HEK293T (cell line): ENCODE measurements around the gene PTPRM.

Experiments
- CTCF ChIA-PET: fragments of 350-600 bp; formaldehyde crosslinking; extraction: SDS; loops from one replicate; lab custom pipeline; 2021; ENCODE audit warnings: antibody characterized with exemption, inconsistent platforms; lab: Yijun Ruan, JAX
- POLR2A ChIA-PET: fragments of 350-600 bp; formaldehyde crosslinking; extraction: SDS; loops from one replicate; lab custom pipeline; 2020; ENCODE audit warnings: antibody characterized with exemption, inconsistent platforms; lab: Yijun Ruan, JAX
- DNase-seq: peaks from one replicate; pipeline ENCODE4 v3.0.0; 2012; ENCODE audit warnings: mixed read lengths; ENCODE audit errors: extremely low spot score
- ARNT ChIP-seq: fragments of 450-650 bp; IDR thresholded peaks from 2 replicates; pipeline ENCODE4 v1.6.1; 2017; ENCODE audit warnings: mild to moderate bottlenecking
- BHLHE40 ChIP-seq: fragments of 450-650 bp; IDR thresholded peaks from 2 replicates; pipeline ENCODE4 v1.6.1; 2016; ENCODE audit warnings: mild to moderate bottlenecking, moderate library complexity, borderline replicate concordance
- CTBP1 ChIP-seq: fragments of 450-650 bp; IDR thresholded peaks from 2 replicates; pipeline ENCODE4 v1.6.1; 2016; ENCODE audit warnings: borderline replicate concordance
- ELF4 ChIP-seq: fragments of 450-650 bp; IDR thresholded peaks from 2 replicates; pipeline ENCODE4 v1.6.1; 2017; ENCODE audit warnings: antibody characterized with exemption
- FOXA1 ChIP-seq: fragments of 450-650 bp; IDR thresholded peaks from 2 replicates; pipeline ENCODE4 v1.6.1; 2016; ENCODE audit warnings: mild to moderate bottlenecking
- FOXK2 ChIP-seq: fragments of 450-650 bp; IDR thresholded peaks from 2 replicates; pipeline ENCODE4 v1.6.1; 2016; ENCODE audit warnings: mild to moderate bottlenecking
- FOXM1 ChIP-seq: fragments of 450-650 bp; IDR thresholded peaks from 2 replicates; pipeline ENCODE4 v1.6.1; 2017; ENCODE audit warnings: mild to moderate bottlenecking, borderline replicate concordance
- HDGF ChIP-seq: fragments of 450-650 bp; IDR thresholded peaks from 2 replicates; pipeline ENCODE4 v1.6.1; 2017; ENCODE audit warnings: antibody characterized with exemption, borderline replicate concordance
- L3MBTL2 ChIP-seq: fragments of 450-650 bp; conservative IDR thresholded peaks from 2 replicates; pipeline ENCODE4 v1.6.1; 2016; ENCODE audit warnings: mild to moderate bottlenecking
- LEF1 ChIP-seq: fragments of 450-650 bp; IDR thresholded peaks from 2 replicates; pipeline ENCODE4 v1.6.1; 2017; ENCODE audit warnings: mild to moderate bottlenecking, borderline replicate concordance
- NFRKB ChIP-seq: fragments of 450-650 bp; IDR thresholded peaks from 2 replicates; pipeline ENCODE4 v1.6.1; 2016; ENCODE audit warnings: mild to moderate bottlenecking, moderate library complexity
- PKNOX1 ChIP-seq: fragments of 450-650 bp; IDR thresholded peaks from 2 replicates; pipeline ENCODE4 v1.6.1; 2016
- SP1 ChIP-seq: fragments of 450-650 bp; IDR thresholded peaks from 2 replicates; pipeline ENCODE4 v1.6.1; 2017
- SUZ12 ChIP-seq: fragments of 450-650 bp; IDR thresholded peaks from 2 replicates; pipeline ENCODE4 v1.6.1; 2016; ENCODE audit warnings: mild to moderate bottlenecking
- TARDBP ChIP-seq: fragments of 450-650 bp; IDR thresholded peaks from 2 replicates; pipeline ENCODE4 v1.6.1; 2016
- ZNF384 ChIP-seq: fragments of 450-650 bp; IDR thresholded peaks from 2 replicates; pipeline ENCODE4 v1.6.1; 2016

PTPRM gene

DNA sequence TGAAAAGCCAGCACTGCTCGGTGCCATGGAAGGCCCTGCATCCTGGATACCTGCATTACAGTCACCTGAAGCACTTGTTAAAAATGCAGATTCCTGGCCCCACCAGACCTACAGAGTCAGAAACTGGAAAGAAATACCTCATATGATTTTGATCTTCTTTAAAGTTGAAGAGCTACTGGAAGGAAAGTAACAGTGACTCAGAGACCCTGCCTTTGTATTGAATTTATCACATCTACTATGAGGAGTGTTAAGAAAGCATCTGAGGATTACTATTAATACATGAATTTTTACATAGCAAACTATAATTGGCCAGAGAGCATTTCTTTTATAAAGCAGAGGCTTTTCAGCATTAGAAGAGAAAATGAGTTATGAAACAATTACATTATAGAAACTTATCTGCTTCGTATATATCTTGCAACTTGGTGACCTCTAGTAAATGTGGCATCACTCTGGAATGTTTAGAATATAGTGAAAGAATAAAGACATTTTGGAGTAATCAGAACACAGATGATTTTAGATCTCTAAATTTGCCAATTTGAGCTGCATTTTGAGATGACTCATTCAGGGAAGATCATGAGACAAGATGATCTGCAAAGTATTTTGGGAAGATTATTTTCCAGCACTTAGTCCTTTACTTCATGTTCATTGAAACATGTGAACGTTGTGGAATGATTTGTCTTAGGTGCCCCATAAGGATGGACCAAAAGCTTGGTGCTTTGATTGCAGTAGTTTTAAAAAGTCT lies 12.2 kb downstream of the PTPRM start:
- DNase-seq: no peak
- TF ChIP-seq CTBP1: no peak
- TF ChIP-seq SP1: no peak
- TF ChIP-seq FOXK2: no peak
- no peak for TF ChIP-seq TARDBP
- no peak for TF ChIP-seq NFRKB
- no peak for TF ChIP-seq HDGF
- TF ChIP-seq ZNF384: no peak
- TF ChIP-seq FOXM1: no peak
- no peak for TF ChIP-seq ELF4
- TF ChIP-seq BHLHE40: no peak
- TF ChIP-seq SUZ12: no peak
- TF ChIP-seq L3MBTL2: no peak
- no peak for TF ChIP-seq PKNOX1
- TF ChIP-seq FOXA1: no peak
- TF ChIP-seq LEF1: no peak
- no peak for TF ChIP-seq ARNT
- CTCF ChIA-PET: interaction anchor here (1.5 kb wide), 1 partner anchor 12 kb away, joined by 8 read pairs; the partner anchor contains the start of gene PTPRM
- POLR2A ChIA-PET: no interaction called here

GRCh38 chr18:7579918-7580542 lies 12.9 kb downstream of the PTPRM start:
- TF ChIP-seq CTBP1 (no peak), ELF4 (no peak), SP1 (no peak), LEF1 (no peak), ARNT (no peak), FOXK2 (no peak), SUZ12 (no peak), FOXM1 (no peak), BHLHE40 (no peak), HDGF (no peak), L3MBTL2 (no peak), PKNOX1 (no peak), ZNF384 (no peak), FOXA1 (no peak)
- ChIA-PET CTCF (interaction anchor here (1.5 kb wide), 1 partner anchor 12 kb away, joined by 8 read pairs; the partner anchor contains the start of gene PTPRM), POLR2A (no interaction called here)
- no peak for DNase-seq

DNA sequence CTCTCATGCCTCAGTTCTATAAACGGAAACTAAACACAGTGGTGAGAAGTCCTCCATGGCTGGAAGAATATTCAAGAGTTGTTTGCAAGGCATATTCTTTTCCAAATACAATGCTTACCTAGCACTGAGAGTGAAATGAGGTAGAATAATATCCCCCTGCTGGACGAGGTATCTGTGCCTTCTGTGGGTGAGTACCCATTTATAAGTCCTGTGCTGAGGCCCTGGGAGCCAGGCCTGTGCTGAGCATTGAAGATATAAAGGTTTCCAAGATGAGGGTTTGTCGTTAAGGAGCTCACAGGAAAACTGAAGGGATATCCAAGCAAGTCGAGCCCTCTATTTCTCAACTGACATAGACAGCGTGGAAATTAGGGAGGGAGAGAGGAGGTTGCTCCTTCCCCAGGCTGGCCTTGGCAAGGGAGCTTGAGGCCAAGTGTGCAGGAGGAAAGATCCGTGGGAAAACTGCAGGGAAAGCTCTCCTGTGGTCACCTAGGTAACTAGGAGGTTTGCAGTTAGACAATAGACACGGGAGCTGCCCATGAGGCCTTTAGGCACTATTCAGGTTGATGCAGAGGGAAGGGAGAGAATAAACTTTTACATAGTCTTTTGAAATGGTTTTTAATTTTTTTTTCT lies 17.6 kb downstream of the PTPRM start:
- DNase-seq: no peak
- CTCF ChIA-PET: no interaction called here
- POLR2A ChIA-PET: no interaction called here
- TF ChIP-seq NFRKB (no peak), FOXM1 (no peak), BHLHE40 (no peak), LEF1 (no peak), HDGF (no peak)

DNA sequence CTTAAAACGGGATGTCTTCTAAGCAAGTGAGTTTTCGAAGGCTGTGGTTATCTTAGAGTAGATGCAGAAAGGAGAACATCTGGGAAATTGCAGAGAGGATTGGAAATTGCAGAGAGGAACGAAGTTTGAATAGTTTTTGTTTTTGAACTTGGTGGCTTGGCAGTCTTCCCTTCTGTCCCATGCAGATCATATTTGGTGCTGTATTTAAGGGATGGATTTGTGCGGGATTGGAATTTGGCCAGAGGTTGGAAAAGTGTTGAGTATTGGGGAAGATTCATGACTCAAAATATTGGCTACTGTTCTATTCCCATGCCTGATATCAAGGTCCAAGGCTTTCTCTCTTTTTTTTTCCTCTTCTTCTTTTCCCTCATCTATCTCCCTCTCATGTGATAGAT lies 18.2 kb downstream of the PTPRM start:
- ChIA-PET POLR2A (no interaction called here), CTCF (no interaction called here)
- TF ChIP-seq SUZ12: no peak
- no peak for TF ChIP-seq BHLHE40
- TF ChIP-seq HDGF: no peak
- TF ChIP-seq PKNOX1: no peak
- TF ChIP-seq FOXK2: no peak
- TF ChIP-seq FOXM1: no peak
- no peak for DNase-seq

GRCh38 chr18:7586379-7586778 lies 19.3 kb downstream of the PTPRM start:
- POLR2A ChIA-PET: no interaction called here
- no peak for DNase-seq
- CTCF ChIA-PET: no interaction called here
- TF ChIP-seq NFRKB: no peak
